ENCODE measurements around the gene GPA33.

The GPA33 gene

GRCh38 chr1:167116174-167116573, 26.0 kb upstream of the GPA33 start:
- no peak for DNase-seq

- DNase-seq = no peak
These were observed 25.5 kb upstream of the GPA33 start for GRCh38 chr1:167115655-167116054.

GRCh38 chr1:167114725-167115124, 24.5 kb upstream of the GPA33 start:
- no peak for DNase-seq

- DNase-seq = no peak
These were observed 21.9 kb upstream of the GPA33 start for GRCh38 chr1:167111868-167112709.

GRCh38 chr1:167110586-167110985, 20.4 kb upstream of the GPA33 start:
- peak; percentile 28 for DNase-seq

GRCh38 chr1:167109125-167109524, 18.9 kb upstream of the GPA33 start:
- DNase-seq = peak; percentile 19

- no peak for DNase-seq
These were observed 17.3 kb upstream of the GPA33 start for GRCh38 chr1:167107456-167107855.

GRCh38 chr1:167106119-167106461, 15.9 kb upstream of the GPA33 start:
- no peak for DNase-seq

GRCh38 chr1:167105271-167106118, 15.3 kb upstream of the GPA33 start:
- DNase-seq = no peak

- no peak for DNase-seq
These were observed 14.1 kb upstream of the GPA33 start for GRCh38 chr1:167104256-167104633.

GRCh38 chr1:167102906-167103573, 12.9 kb upstream of the GPA33 start:
- DNase-seq = no peak

GRCh38 chr1:167101754-167102153, 11.6 kb upstream of the GPA33 start:
- DNase-seq = no peak

- no peak for DNase-seq
These were observed 10.6 kb upstream of the GPA33 start for GRCh38 chr1:167100730-167101129.

GRCh38 chr1:167099851-167100250, 9.7 kb upstream of the GPA33 start:
- no peak for DNase-seq

- DNase-seq = peak; percentile 52
These were observed 5.2 kb upstream of the GPA33 start for GRCh38 chr1:167095368-167095767.

GRCh38 chr1:167094690-167095089, 4.5 kb upstream of the GPA33 start:
- DNase-seq = no peak

- no peak for DNase-seq
These were observed 3.8 kb upstream of the GPA33 start, which contains the start of gene STYXL2 for GRCh38 chr1:167093846-167094516. Gene STYXL2, plus strand, starts transcription at chr1:167094075. Its CDS starts 775 bp downstream, at chr1:167094850.

GRCh38 chr1:167092653-167093052, 2.5 kb upstream of the GPA33 start:
- no peak for DNase-seq

- DNase-seq = no peak
These were observed 251 bp downstream of the GPA33 start for GRCh38 chr1:167089939-167090313.

GRCh38 chr1:167088746-167089417, 1.3 kb downstream of the GPA33 start:
- DNase-seq = peak; percentile 27

GRCh38 chr1:167086768-167087167, 3.4 kb downstream of the GPA33 start:
- no peak for DNase-seq

GRCh38 chr1:167086033-167086432, 4.1 kb downstream of the GPA33 start:
- DNase-seq = no peak
